Kidney (tissue), 14 donors: ENCODE measurements around the gene PLIN5. TPM values are rescaled to one million over a fixed set of nuclear protein-coding genes. Genes with fewer than 3 reads are reported as not detected.

Source experiments
- DNase-seq, 5 donors: peaks; one replicate each; pipeline ENCODE4 v3.0.0-alpha.2; 2013 to 2020
- FAIRE-seq: peaks from 2 replicates; lab custom pipeline; 2012; peaks lifted over from hg19 to GRCh38; lab: Jason Lieb, UNC
- H3K27ac ChIP-seq, 2 donors: one replicate each; pipeline ENCODE4 v1.7.0; 2013; ENCODE audit warnings: low read depth in 2 of 2, low read length in 2 of 2, inconsistent platforms in 1 of 2
- H3K27me3 ChIP-seq: one replicate; pipeline ENCODE4 v1.7.1; 2013; ENCODE audit warnings: low read length, inconsistent platforms; ENCODE audit not compliant: control insufficient read depth, insufficient read depth
- H3K36me3 ChIP-seq, 3 donors: one replicate each; pipeline versions ENCODE4 v1.7.0 to v1.7.1; 2013; ENCODE audit warnings: low read length in 3 of 3, control low read depth in 1 of 3, inconsistent platforms in 1 of 3; ENCODE audit not compliant: insufficient read depth in 3 of 3, control insufficient read depth in 2 of 3
- H3K4me1 ChIP-seq, 3 donors: one replicate each; pipeline versions ENCODE4 v1.7.0 to v1.7.1; 2013; ENCODE audit warnings: low read length in 3 of 3, inconsistent platforms in 1 of 3, low read depth in 1 of 3; ENCODE audit not compliant: control insufficient read depth in 2 of 3, insufficient read depth in 2 of 3
- H3K4me3 ChIP-seq, 3 donors: one replicate each; pipeline versions ENCODE4 v1.7.0 to v1.8.1; 2013; ENCODE audit warnings: low read length in 3 of 3, control low read depth in 1 of 3, inconsistent platforms in 1 of 3
- H3K9ac ChIP-seq, 3 donors: one replicate each; pipeline versions ENCODE4 v1.7.0 to v1.7.1; 2013; ENCODE audit warnings: low read length in 3 of 3, control low read depth in 1 of 3, inconsistent platforms in 1 of 3
- H3K9me3 ChIP-seq, 3 donors: one replicate each; pipeline versions ENCODE4 v1.7.0 to v1.7.1; 2013; ENCODE audit warnings: low read length in 3 of 3, control low read depth in 1 of 3, inconsistent platforms in 1 of 3; ENCODE audit not compliant: control insufficient read depth in 2 of 3, insufficient read depth in 1 of 3
- CTCF ChIP-seq: IDR thresholded peaks from 3 replicates; pipeline ENCODE4 v1.5.1; 2012; ENCODE audit warnings: mild to moderate bottlenecking, moderate library complexity, borderline replicate concordance; ENCODE audit not compliant: insufficient read depth; ENCODE audit errors: extremely low read depth
- intact Hi-C: fragments of 100-400 bp; cut with DNase I; formaldehyde crosslinking; loops from one replicate; pipeline ENCODE4 v1.11.1; 2022
- polyA plus RNA-seq: library from polyadenylated mRNA; stranded (reverse); fragments of 350-450 nt; fragmentation: Illumina TruSeq; extraction: RNeasy Lipid Tissue Mini Kit (QIAGEN cat#74804); gene quantifications from one replicate; pipeline ENCODE4 v1.2.3, GENCODE V29; 2014; ENCODE audit warnings: low read depth, low replicate concordance; ENCODE audit not compliant: insufficient read depth
- total RNA-seq: library from RNA; stranded (reverse); fragmentation: NEBNext Ultra II Directional; extraction: Animal tissue kit (Norgen Biotek cat#: 25700); gene quantifications from one replicate; pipeline ENCODE4 v1.2.1, GENCODE V29; 2021
- donor health status: control.
- donor health status: control.
- donor health status: control.
- donor health status: control.
- donor health status: control.
- donor health status: DM: yes; HTN: yes; CAD: no.
- donor health status: Normal renal cell carcinoma (clear cell type).

The PLIN5 gene
- total and polyA plus RNA-seq, 2 donors from 2014 or later = 21.2 to 30.7 TPM

GRCh38 chr19:4570402-4570801, 35.4 kb upstream of the PLIN5 start:
- no peaks in the 10 kb centered on the region for H3K9me3 ChIP-seq
- intact Hi-C loops = no loop called here
- no peak for TF ChIP-seq CTCF
- DNase-seq = no peak
- H3K9ac ChIP-seq = no peak overlapping the region
- peaks cover 0 to under 1% (median 0%) of the 10 kb centered on the region in 3 donors for H3K4me1 ChIP-seq
- no peak overlapping the region for H3K4me3 ChIP-seq
- no peak for FAIRE-seq
- H3K27ac ChIP-seq = no peak overlapping the region
- H3K36me3 ChIP-seq = no peaks in the 10 kb centered on the region
- H3K27me3 ChIP-seq = no peaks in the 10 kb centered on the region

GRCh38 chr19:4568886-4569285, 33.9 kb upstream of the PLIN5 start:
- no peak for TF ChIP-seq CTCF
- Histone ChIP-seq H3K36me3 (no peaks in the 10 kb centered on the region), H3K4me1 (no peaks in the 10 kb centered on the region), H3K9ac (no peak overlapping the region), H3K9me3 (no peaks in the 10 kb centered on the region), H3K27ac (no peak overlapping the region), H3K4me3 (no peak overlapping the region), H3K27me3 (no peaks in the 10 kb centered on the region)
- intact Hi-C loops = loop anchor here (10.0 kb wide), 1 partner anchor 66 kb away; the partner anchor contains the start of gene TNFAIP8L1
- DNase-seq (no peak), FAIRE-seq (no peak)

GRCh38 chr19:4567584-4568071, 32.6 kb upstream of the PLIN5 start:
- Histone ChIP-seq H3K27me3 (no peaks in the 10 kb centered on the region), H3K36me3 (no peaks in the 10 kb centered on the region), H3K4me3 (no peak overlapping the region), H3K27ac (no peak overlapping the region), H3K4me1 (no peaks in the 10 kb centered on the region), H3K9me3 (no peaks in the 10 kb centered on the region), H3K9ac (no peak overlapping the region)
- no peak for FAIRE-seq
- peak; percentile 61 for TF ChIP-seq CTCF
- DNase-seq = peak in 4 of 5 donors; percentile 52 to 83 (median 64)
- intact Hi-C loops = loop anchor here (10.0 kb wide), 1 partner anchor 67 kb away; the partner anchor contains the start of gene TNFAIP8L1
